Panc1 (cell line): ENCODE measurements around the gene IRX6. TPM values are rescaled to one million over a fixed set of nuclear protein-coding genes. Genes with fewer than 3 reads are reported as not detected.

ENCODE experiments used
- ATAC-seq: fragments of 200-7000 bp; cut with Tn5 transposase; 2 replicates; pipeline ENCODE4 v1.9.1; 2020; ENCODE audit warnings: mild to moderate bottlenecking, moderate library complexity
- BruUV-seq: library from RNA; stranded (reverse); fragments of 400-500 nt; replicated peaks from 2 replicates; lab custom pipeline; 2021; lab: Mats Ljungman, UMichigan
- CTCF ChIA-PET: fragments of 300-600 bp; sonication (Branson Sonifier 250); formaldehyde crosslinking; loops from one replicate; lab custom pipeline; 2022; ENCODE audit warnings: antibody characterized with exemption; lab: Charles Lee
- POLR2A ChIA-PET: fragments of 300-600 bp; sonication (Branson Sonifier 250); formaldehyde crosslinking; loops from one replicate; lab custom pipeline; 2022; ENCODE audit warnings: antibody characterized with exemption; lab: Charles Lee
- DNase-seq: peaks from one replicate; pipeline ENCODE4 v3.0.0-alpha.2; 2010; ENCODE audit warnings: low read depth, low spot score
- H3K27ac ChIP-seq: 2 replicates; pipeline ENCODE4 v1.5.1; 2011; ENCODE audit warnings: mild to moderate bottlenecking, low read length, inconsistent platforms
- H3K27me3 ChIP-seq: fragments of 200-500 bp; sonication (Bioruptor generic); 2 replicates; pipeline ENCODE4 v1.6.0; 2014; ENCODE audit warnings: low read length, inconsistent platforms; ENCODE audit not compliant: control insufficient read depth, insufficient read depth
- H3K36me3 ChIP-seq: fragments of 200-500 bp; sonication (Bioruptor generic); 2 replicates; pipeline ENCODE4 v1.5.1; 2014; ENCODE audit warnings: inconsistent platforms, mild to moderate bottlenecking, low read length, moderate library complexity; ENCODE audit not compliant: control insufficient read depth, insufficient read depth
- H3K4me1 ChIP-seq: 2 replicates; pipeline ENCODE4 v1.5.1; 2011; ENCODE audit warnings: inconsistent platforms, mild to moderate bottlenecking, low read length, moderate library complexity; ENCODE audit not compliant: control insufficient read depth, insufficient read depth
- H3K4me3 ChIP-seq, 2 experiments: 2 replicates each; pipeline ENCODE4 v1.5.1; 2011 to 2012; ENCODE audit warnings: low read depth in 2 of 2, low read length in 2 of 2, mild to moderate bottlenecking in 2 of 2, inconsistent platforms in 1 of 2, moderate library complexity in 1 of 2
- H3K9me3 ChIP-seq: fragments of 200-500 bp; sonication (Bioruptor generic); 2 replicates; pipeline ENCODE4 v1.5.1; 2014; ENCODE audit warnings: low read depth, mild to moderate bottlenecking, inconsistent platforms, low read length, moderate library complexity; ENCODE audit not compliant: control insufficient read depth, insufficient read depth
- CTCF ChIP-seq: fragments of 450-650 bp; IDR thresholded peaks from 2 replicates; pipeline ENCODE4 v1.5.1; 2017; ENCODE audit warnings: mild to moderate bottlenecking
- POLR2AphosphoS5 ChIP-seq: IDR thresholded peaks from 2 replicates; pipeline ENCODE4 v1.6.1; 2012; ENCODE audit warnings: mild to moderate bottlenecking, low read depth, low read length, moderate library complexity
- REST ChIP-seq, 2 experiments: IDR thresholded peaks; 2 replicates each; pipeline ENCODE4 v1.6.1; 2011 to 2012; ENCODE audit warnings: low read depth in 2 of 2, control low read depth in 1 of 2, low read length in 1 of 2, mild to moderate bottlenecking in 1 of 2, moderate library complexity in 1 of 2; ENCODE audit not compliant: insufficient read depth in 1 of 2
- SIN3A ChIP-seq: IDR thresholded peaks from 2 replicates; pipeline ENCODE4 v1.6.1; 2012; ENCODE audit warnings: low read depth, mild to moderate bottlenecking, low read length, moderate library complexity, borderline replicate concordance; ENCODE audit not compliant: insufficient read depth
- TCF7L2 ChIP-seq: IDR thresholded peaks from 2 replicates; pipeline ENCODE4 v1.6.1; 2011; ENCODE audit warnings: mild to moderate bottlenecking, low read depth, low read length, inconsistent platforms
- in situ Hi-C: cut with HindIII; loops from 2 replicates; pipeline ENCODE4 v1.10.0; 2016; ENCODE audit warnings: low sequenced_read_pairs, low pct_unique_long_range_greater_than_20kb
- intact Hi-C: fragments of 100-400 bp; cut with micrococcal nuclease; formaldehyde crosslinking; loops from one replicate; pipeline ENCODE4 v1.10.0; 2022; ENCODE audit not compliant: unreplicated experiment
- total RNA-seq: library from RNA; stranded (reverse); gene quantifications from one replicate; pipeline ENCODE4 v1.2.1, GENCODE V29; 2021; ENCODE audit not compliant: unreplicated experiment

IRX6 gene
- total RNA-seq, 1 experiment from 2014 or later = not detected

- TF ChIP-seq REST (IDR thresholded peaks at IDR 0.05; ENCODE audit: insufficient read depth in 1 of 2, low read depth in 2 of 2, low read length in 1 of 2) (no peak), TCF7L2 (no peak), CTCF (no peak), SIN3A (no peak), POLR2AphosphoS5 (no peak)
- ChIA-PET POLR2A (no interaction called here), CTCF (no interaction called here)
- no TSS peak for BruUV-seq
- intact Hi-C loops (no loop called here), in situ Hi-C loops (no loop called here)
- no peaks in the 10 kb centered on the region for H3K36me3 ChIP-seq
- DNase-seq (no peak), ATAC-seq (no peak)
- H3K4me1 ChIP-seq = no peaks in the 10 kb centered on the region
- H3K4me3 ChIP-seq = no peak overlapping the region
- no peaks in the 10 kb centered on the region for H3K9me3 ChIP-seq
- no peak overlapping the region for H3K27ac ChIP-seq
- no peaks in the 10 kb centered on the region; the same call in none of the 2 replicates for H3K27me3 ChIP-seq
Observed at GRCh38 chr16:55302635-55303034, 21.4 kb upstream of the IRX6 start.

GRCh38 chr16:55308973-55309372, 15.0 kb upstream of the IRX6 start:
- POLR2A ChIA-PET = no interaction called here
- no peaks in the 10 kb centered on the region for H3K4me1 ChIP-seq
- H3K4me3 ChIP-seq = no peak overlapping the region
- ATAC-seq = no peak
- intact Hi-C loops (no loop called here), in situ Hi-C loops (no loop called here)
- no TSS peak for BruUV-seq
- H3K9me3 ChIP-seq = no peaks in the 10 kb centered on the region
- H3K27ac ChIP-seq = no peak overlapping the region
- CTCF ChIA-PET = no interaction called here
- no peaks in the 10 kb centered on the region for H3K36me3 ChIP-seq
- no peak for DNase-seq
- no peak for TF ChIP-seq SIN3A
- TF ChIP-seq TCF7L2 = no peak
- no peak for TF ChIP-seq POLR2AphosphoS5
- no peak for TF ChIP-seq CTCF
- no peak for TF ChIP-seq REST (IDR thresholded peaks at IDR 0.05; ENCODE audit: insufficient read depth in 1 of 2, low read depth in 2 of 2, low read length in 1 of 2)
- no peaks in the 10 kb centered on the region; the same call in 1 of the 2 replicates for H3K27me3 ChIP-seq
